IPS-15b (cell line): ENCODE measurements around the gene ARAP1.

Source experiments
- H3K27me3 ChIP-seq: one replicate; pipeline ENCODE4 v1.6.1; 2013; ENCODE audit warnings: low read length; ENCODE audit not compliant: control insufficient read depth, insufficient read depth
- H3K36me3 ChIP-seq: one replicate; pipeline ENCODE4 v1.6.1; 2013; ENCODE audit warnings: low read length; ENCODE audit not compliant: control insufficient read depth, insufficient read depth
- H3K4me1 ChIP-seq: one replicate; pipeline ENCODE4 v1.6.1; 2013; ENCODE audit warnings: mild to moderate bottlenecking, low read length; ENCODE audit not compliant: control insufficient read depth, insufficient read depth
- H3K4me3 ChIP-seq: one replicate; pipeline ENCODE4 v1.5.1; 2013; ENCODE audit warnings: low read depth, low read length
- H3K9ac ChIP-seq: one replicate; pipeline ENCODE4 v1.6.1; 2013; ENCODE audit warnings: low read depth, mild to moderate bottlenecking, low read length
- H3K9me3 ChIP-seq: one replicate; pipeline ENCODE4 v1.6.1; 2013; ENCODE audit warnings: mild to moderate bottlenecking, low read length; ENCODE audit not compliant: control insufficient read depth, insufficient read depth

ARAP1 gene

DNA sequence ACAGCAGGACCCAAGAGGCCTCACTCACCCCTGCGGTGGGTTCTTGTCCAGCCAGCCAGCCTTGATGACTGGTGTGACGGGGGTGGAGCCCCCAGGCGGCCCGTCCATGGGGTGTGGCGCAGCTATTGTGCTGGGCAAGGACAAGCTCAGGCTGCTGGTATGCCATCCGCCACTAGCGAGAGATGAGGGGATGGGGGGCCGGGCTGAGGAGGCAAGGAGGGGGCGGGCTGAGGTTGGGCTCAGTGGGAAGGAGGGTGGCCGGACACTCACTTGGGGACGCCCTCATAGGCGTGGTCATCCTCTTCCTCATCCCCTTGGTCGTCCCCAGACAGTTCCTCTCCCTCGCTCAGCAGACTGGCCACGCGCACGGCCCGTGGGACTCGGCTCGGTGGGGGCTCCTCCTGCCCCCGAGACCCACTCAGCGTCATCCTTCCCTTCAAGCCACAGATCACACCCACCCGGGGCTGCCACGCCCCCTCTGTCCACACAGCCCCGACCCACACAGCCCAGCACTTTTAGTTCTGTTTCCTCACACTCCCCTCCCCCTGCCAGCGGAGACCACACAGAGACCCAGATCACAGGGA is 39.9 kb downstream of the ARAP1 start:
- Histone ChIP-seq H3K9me3 (no peaks in the 10 kb centered on the region), H3K4me3 (no peak overlapping the region), H3K4me1 (no peaks in the 10 kb centered on the region), H3K36me3 (peaks cover 21% of the 10 kb centered on the region), H3K27me3 (no peaks in the 10 kb centered on the region), H3K9ac (no peak overlapping the region)

DNA sequence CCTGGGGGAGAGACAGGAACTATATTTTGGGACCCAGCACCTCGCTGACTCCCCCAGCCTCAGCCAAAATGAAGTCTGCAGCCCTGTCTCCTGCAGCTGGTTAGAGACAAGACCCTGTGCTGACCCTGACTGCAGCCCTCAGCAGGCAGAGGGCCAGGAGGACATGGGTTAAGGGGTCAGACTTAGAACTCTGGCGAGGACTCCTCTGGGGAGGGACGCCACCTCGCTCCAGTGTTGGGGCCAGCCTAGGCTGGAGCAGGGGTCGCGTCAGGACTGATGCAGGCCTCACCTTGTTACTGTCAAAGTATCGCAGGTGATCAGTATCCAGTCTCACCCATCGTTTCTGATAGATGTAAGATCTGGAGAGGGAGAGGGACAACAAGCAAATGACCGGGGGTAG is 41.1 kb downstream of the ARAP1 start:
- Histone ChIP-seq H3K36me3 (peaks cover 21% of the 10 kb centered on the region), H3K4me3 (no peak overlapping the region), H3K4me1 (peaks cover 6% of the 10 kb centered on the region), H3K9me3 (no peaks in the 10 kb centered on the region), H3K27me3 (no peaks in the 10 kb centered on the region), H3K9ac (no peak overlapping the region)

DNA sequence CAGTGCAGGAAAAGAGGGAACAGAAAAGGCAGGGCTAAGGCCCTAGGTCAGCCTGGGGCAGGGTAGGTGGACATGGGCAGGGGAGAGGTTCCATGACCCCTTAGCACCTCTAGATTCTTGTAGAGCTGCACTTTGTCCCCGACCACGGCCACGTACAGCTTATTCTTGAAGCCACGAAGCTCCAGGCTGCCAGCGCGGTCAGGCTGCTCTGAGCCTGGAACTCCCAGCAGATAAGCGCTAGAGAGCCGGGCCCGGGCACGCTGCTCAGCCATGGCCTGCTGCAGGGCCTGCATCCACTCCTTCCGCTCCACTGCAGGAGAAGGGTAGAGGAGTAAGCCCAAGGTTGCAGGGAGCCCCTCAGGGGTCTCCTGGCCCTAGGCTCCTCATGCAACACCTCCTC is 41.9 kb downstream of the ARAP1 start:
- peaks cover 9% of the 10 kb centered on the region for H3K4me1 ChIP-seq
- no peak overlapping the region for H3K4me3 ChIP-seq
- H3K9me3 ChIP-seq: no peaks in the 10 kb centered on the region
- H3K9ac ChIP-seq: peak overlapping the region; percentile 24
- H3K36me3 ChIP-seq: peaks cover 21% of the 10 kb centered on the region
- H3K27me3 ChIP-seq: no peaks in the 10 kb centered on the region

- no peaks in the 10 kb centered on the region for H3K27me3 ChIP-seq
- peaks cover 21% of the 10 kb centered on the region for H3K36me3 ChIP-seq
- no peak overlapping the region for H3K4me3 ChIP-seq
- H3K9ac ChIP-seq: no peak overlapping the region
- no peaks in the 10 kb centered on the region for H3K9me3 ChIP-seq
- H3K4me1 ChIP-seq: peaks cover 15% of the 10 kb centered on the region
Measured at GRCh38 chr11:72709478-72710238, 42.5 kb downstream of the ARAP1 start.

- H3K9ac ChIP-seq: no peak overlapping the region
- H3K9me3 ChIP-seq: no peaks in the 10 kb centered on the region
- H3K4me1 ChIP-seq: peaks cover 20% of the 10 kb centered on the region
- H3K4me3 ChIP-seq: no peak overlapping the region
- H3K27me3 ChIP-seq: no peaks in the 10 kb centered on the region
- peaks cover 30% of the 10 kb centered on the region for H3K36me3 ChIP-seq
Measured at GRCh38 chr11:72707032-72707431, 45.2 kb downstream of the ARAP1 start.

DNA sequence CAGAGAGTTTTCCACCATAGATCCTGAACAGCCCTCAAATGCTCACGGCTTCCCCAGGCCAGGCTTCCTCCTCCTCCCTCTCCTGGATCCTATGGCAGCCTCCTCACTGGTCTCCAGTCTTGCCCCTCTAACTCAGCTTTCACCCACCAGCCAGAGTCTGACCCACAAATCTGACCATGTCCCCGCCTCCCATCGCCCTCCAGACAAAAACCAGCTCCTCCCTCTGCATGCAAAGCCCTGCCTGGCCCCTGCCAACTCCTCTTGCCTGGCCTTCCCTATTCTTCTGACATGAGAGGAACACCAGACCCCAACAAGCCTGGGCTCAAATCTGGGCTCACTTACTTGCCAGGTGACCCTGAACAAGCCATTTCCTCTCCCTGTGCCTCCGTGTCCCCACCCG is 45.6 kb downstream of the ARAP1 start:
- Histone ChIP-seq H3K4me3 (peak overlapping the region; percentile 8), H3K36me3 (peaks cover 34% of the 10 kb centered on the region), H3K4me1 (peaks cover 20% of the 10 kb centered on the region), H3K27me3 (no peaks in the 10 kb centered on the region), H3K9ac (no peak overlapping the region), H3K9me3 (no peaks in the 10 kb centered on the region)

DNA sequence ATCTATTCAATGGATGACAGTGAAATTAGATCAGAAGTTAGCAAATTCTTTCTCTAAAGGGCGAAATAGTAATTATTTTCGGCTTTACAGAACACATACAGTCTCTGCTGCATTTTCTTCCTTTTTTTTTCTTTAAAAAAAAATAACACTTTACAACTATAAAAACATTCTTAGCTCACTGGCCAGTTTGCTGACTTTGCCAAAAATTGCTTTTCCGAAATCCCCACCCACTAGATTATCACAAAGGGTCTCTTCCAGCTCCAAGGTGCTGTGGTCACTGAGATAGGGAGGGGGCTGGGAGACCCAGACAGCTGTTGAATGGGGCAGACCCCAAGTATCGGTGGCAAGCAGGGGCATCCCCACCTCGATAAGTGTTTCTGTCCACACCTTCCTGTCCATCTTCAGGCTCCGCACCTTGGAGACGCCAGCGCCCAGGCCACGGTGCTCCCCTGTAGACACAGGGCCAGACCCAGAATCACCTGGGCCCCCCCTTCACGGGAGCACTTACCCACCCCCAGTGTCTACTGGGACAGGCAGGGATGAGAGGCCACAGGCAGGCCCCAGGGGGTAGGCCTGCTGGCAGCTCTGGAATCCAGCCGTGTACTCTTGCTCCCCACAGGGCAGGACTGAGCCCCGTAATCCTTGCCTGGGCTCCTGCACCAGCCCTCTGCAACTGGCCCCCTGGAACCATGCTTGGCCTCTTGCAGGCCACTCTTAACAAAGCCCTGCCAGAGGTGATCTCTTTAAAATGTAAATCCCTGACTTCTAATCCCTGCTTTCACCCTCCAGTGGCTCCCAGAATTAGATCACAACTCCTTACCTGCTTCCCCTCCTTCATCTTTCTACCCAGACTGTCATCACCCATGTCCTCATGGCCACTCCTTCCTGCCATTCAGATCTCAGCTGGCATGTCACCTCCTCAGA is 46.5 kb downstream of the ARAP1 start:
- peaks cover 34% of the 10 kb centered on the region for H3K36me3 ChIP-seq
- H3K4me3 ChIP-seq: no peak overlapping the region

GRCh38 chr11:72704783-72705265 is 47.4 kb downstream of the ARAP1 start:
- Histone ChIP-seq H3K4me3 (no peak overlapping the region), H3K36me3 (peaks cover 27% of the 10 kb centered on the region), H3K9me3 (no peaks in the 10 kb centered on the region), H3K4me1 (peaks cover 20% of the 10 kb centered on the region), H3K9ac (no peak overlapping the region), H3K27me3 (no peaks in the 10 kb centered on the region)

More for the DNA sequence above, 46.5 kb downstream of the ARAP1 start:
- H3K27me3 ChIP-seq: no peaks in the 10 kb centered on the region
- peaks cover 20% of the 10 kb centered on the region for H3K4me1 ChIP-seq
- no peaks in the 10 kb centered on the region for H3K9me3 ChIP-seq
- no peak overlapping the region for H3K9ac ChIP-seq

DNA sequence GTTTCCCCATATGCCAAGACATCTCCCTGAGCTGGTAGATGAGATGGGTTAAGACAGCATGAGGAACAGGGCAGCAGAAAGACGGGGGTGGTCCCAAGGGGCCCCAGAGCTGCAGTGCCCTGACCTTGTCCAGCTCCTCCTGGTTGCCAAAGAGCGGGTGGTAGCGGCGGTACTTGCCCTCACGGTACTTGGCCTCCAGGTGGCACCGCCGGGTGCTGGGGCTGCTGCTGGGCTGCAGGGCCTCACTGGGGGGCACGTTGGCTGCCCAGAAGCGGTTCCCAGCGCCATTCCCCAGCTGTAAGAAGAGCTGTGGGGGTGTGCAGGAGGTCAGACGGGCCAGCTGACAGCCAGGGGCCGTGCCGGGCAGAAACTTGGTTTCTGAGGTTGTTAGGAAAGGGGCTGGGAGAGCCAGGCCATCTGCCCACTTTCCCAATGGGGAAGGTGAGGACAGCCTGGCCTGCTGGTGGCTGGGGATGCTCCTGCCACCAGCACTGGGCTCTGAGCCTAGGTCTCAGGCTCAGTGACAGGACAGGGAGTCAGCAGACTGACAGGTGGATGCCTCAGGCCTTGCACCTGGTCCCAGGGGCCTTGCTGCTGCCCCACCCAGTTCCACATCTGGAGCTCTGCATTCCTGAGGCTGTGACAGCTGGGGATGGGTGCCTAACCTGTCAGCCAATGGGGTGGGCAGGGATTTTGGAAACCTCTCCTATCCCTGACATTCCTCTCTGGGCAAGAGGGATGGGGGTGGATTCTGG is 48.0 kb downstream of the ARAP1 start:
- peaks cover 20% of the 10 kb centered on the region for H3K4me1 ChIP-seq
- peaks cover 21% of the 10 kb centered on the region for H3K36me3 ChIP-seq
- H3K9me3 ChIP-seq: no peaks in the 10 kb centered on the region
- H3K4me3 ChIP-seq: no peak overlapping the region
- no peak overlapping the region for H3K9ac ChIP-seq
- no peaks in the 10 kb centered on the region for H3K27me3 ChIP-seq

DNA sequence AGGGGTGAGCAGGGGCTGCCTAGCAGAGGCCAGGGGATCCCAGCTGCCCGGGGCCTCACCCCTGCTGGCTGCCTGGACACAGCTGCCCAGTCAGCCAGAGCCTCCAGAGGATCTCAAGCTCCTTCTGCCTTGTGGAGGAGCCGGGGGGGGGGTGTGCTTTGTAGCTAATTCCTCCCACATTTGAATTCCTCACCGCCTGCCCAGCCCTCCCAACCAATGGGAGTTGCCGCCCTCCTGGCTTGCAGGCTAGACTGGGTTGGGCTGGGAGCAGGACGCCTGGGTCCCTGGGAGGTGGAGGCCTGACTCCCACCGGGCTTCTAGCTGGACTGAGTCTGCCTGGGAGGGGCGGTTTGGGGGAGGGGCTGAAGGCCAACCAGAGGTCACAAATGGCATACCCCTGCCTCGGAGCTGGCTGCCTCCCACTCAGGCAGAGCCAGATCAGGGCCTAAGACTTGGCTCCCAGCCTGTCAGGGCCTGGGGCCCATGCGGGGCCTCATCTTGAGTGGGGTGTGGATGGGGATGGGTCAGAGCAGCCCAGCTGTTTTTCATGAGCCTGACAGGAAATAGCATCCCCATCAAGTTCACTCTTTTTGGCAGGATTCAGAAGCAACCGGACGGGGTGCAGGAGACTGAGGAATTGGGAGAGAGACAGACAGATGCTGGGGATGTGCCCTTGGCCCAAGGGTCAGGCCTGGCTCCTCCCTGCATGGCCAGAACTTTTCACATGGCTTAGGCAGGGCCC is 48.8 kb downstream of the ARAP1 start:
- H3K9ac ChIP-seq: no peak overlapping the region
- peaks cover 20% of the 10 kb centered on the region for H3K4me1 ChIP-seq
- H3K27me3 ChIP-seq: no peaks in the 10 kb centered on the region
- no peak overlapping the region for H3K4me3 ChIP-seq
- H3K9me3 ChIP-seq: no peaks in the 10 kb centered on the region
- peaks cover 21% of the 10 kb centered on the region for H3K36me3 ChIP-seq
